HK-2 (cell line): Measurements from ENCODE around the gene USH1C.

Experiments used
- DNase-seq: peaks from one replicate; pipeline ENCODE4 v3.0.0-alpha.2; 2018; ENCODE audit not compliant: unreplicated experiment

The USH1C gene

DNA sequence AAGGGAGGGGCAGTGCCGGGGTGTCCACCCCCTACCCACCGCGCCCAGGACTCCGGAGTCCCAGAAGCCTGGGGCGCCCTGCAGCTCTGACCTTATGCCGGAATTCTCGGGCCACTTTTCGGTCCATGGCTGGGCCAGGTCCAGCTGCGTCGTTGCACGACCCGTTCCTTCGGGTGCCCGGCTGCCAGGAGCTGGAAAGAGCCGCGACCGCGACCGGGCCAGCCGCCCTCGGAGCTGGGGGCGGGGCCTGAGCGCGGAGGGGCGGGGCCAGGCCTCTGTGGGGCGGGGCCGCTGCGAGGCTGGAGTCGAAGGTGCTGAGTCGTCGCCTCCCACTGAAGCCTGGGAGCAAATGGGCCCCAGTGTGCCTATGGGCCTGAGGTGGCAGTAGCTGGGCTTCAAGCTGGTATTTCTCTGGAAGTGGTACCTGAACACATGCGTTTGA is at the start of gene USH1C:
TSS of gene USH1C (minus strand) at position 236 of the 442 bp plus-strand sequence. CDS start at position 127, 109 bp downstream.
- peak; percentile 40 for DNase-seq

DNA sequence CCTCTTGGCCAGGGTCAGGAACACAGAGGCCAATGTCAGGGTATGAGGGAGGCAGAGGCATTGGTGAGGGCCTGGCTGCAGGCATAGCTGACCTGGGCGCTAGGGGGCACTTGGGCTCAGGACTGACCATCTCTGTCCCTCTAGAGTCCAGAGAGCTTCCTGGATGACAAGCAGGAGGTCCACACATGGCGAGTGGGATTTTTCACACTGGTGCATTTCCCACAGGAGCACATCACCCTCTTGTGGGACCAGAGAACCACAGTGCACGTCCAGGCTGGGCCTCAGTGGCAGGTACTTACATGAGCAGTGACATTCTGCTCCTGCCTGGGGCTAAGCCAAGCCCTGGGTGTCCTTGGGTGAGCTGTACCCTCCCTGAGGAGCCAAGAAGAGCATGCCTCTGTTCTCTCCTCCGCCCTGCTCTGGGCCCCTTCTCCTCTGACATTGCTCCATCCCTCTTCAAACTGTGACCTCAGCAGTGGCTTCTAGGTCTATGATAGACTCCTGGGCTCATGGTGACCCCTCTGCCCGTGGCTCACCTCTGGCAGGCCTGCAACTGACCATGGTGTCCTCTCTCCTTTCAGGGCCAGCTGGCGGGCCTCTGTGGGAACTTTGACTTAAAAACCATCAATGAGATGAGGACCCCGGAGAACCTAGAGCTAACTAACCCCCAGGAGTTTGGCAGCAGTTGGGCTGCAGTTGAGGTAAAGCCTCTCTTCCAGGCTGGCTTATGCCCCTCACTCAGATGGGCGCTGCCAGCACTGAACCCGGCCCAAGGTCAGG is 49.4 kb upstream of the USH1C start:
- DNase-seq = no peak

DNA sequence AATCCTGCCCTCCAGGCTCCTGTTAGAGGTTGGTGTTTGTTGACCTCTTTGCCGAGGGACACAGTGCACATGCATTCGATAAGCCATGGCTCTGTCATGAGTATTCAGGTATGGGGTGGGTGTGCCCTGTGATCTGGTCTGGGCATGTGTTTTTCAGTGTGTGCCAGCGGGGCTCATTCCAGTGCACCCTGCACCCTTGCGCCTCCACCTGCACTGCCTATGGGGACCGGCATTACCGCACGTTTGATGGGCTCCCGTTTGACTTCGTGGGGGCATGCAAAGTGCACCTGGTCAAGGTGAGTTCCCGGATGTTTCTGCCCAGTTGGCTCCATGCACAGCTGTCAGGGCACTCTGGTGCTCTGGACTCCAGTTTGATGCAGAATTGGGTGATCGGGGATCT is 47.1 kb upstream of the USH1C start:
- DNase-seq = no peak

DNA sequence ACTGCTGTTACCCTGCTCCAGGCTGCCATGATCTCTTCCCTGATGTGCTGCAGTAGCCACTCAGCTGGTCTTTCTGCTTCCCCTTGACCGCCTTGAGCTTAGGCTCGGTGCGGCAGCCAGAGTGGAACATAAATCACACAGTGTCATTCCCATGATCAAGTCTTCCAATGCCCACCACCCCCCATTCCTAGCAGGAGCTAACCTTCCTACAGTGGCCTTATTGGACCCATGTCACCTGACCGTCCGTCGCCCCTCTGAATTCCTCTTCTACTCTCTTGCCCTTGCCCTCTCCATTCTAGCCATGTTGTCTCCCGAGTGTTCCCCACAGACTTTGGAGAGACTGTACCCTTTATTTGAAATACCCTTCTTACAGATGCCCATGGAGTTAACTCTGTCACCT is 46.2 kb upstream of the USH1C start:
- no peak for DNase-seq

DNA sequence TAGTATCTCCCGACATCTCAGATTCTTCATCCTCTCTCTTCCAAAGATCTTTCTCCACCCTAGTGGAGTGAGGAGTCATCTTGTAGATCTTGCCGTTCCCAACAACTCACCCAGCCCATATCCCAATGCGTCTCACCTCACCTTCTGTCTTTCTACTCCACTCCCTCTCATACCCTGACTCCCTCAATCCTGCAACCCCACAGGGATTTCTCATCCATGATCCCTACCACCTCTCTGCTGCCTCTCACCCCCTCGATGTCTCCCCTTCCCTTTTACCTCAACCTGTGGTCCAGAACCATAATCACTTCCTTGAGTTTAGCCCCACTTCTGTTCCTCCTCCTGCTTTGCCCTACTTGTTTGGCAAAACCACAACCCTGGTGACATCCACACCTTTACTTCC is 44.5 kb upstream of the USH1C start:
- DNase-seq = no peak

DNA sequence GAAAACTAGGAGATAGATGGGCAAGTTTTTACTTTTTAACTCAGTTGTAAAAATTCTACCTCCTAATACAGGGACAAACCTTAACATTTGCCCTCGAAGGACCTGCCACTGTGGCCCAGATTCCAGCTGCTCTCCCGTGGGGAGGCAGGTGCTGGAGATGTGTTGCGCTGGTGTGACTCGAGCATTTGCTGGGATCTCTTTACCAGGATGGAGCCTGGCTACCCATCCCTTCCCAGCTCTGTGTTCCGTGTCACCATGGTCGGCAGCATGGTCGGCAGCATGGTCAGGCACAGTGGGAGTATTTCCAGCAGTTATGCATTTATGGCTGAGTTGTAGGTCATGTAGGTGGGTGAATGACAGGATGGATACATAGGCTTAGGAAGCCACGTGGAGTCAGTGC is 44.0 kb upstream of the USH1C start:
- DNase-seq = no peak

DNA sequence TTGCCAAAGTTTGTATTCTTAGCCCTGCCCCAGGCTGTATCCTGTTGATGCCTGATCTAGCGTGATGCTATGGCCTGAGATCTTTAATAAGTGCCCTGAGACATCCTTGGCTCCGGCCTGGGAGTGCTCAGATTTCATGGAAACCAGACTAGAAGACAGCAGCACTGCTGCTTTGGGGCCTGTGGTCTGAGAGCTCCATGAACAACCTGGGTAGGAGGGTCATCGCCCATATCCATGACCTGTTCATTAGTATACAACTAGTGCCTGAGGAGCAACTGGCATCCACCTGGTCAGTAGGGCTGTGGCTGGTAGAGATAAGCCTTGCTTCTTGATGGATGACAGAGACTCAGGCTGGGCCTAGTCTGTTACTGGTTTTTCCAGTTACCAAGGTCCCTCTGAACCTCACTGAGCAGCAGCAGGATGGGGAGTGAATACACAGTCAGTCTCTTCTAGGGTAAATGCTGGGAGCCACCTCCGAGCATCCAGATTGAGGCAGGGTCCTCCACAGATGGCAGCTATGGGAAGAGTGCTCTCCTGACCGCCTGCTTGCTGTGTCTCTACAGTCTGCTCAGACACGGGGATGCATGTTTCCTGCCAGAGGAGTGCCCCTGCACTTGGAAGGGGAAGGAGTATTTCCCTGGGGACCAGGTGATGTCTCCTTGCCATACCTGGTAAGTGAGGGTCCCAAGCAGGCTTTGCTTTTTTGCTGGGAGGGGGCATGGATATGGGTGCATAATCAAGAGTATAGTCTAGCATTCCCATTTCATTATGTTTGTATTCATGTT is 41.9 kb upstream of the USH1C start:
- no peak for DNase-seq

DNA sequence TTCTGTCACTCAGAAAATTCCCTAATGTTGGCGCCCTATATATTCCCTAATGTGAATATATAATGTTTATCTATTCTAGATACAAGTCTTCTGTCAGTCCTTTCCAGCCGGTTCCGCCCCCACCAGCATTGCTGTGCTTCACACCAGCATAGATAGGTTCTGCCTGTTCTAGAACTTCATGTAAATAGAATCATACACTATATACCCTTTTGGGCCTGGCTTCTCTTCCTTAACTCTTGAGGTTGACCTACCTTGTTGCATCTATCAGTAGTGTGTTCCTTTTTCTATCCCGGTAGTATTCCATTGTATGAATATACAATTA is 37.5 kb upstream of the USH1C start:
- no peak for DNase-seq

DNA sequence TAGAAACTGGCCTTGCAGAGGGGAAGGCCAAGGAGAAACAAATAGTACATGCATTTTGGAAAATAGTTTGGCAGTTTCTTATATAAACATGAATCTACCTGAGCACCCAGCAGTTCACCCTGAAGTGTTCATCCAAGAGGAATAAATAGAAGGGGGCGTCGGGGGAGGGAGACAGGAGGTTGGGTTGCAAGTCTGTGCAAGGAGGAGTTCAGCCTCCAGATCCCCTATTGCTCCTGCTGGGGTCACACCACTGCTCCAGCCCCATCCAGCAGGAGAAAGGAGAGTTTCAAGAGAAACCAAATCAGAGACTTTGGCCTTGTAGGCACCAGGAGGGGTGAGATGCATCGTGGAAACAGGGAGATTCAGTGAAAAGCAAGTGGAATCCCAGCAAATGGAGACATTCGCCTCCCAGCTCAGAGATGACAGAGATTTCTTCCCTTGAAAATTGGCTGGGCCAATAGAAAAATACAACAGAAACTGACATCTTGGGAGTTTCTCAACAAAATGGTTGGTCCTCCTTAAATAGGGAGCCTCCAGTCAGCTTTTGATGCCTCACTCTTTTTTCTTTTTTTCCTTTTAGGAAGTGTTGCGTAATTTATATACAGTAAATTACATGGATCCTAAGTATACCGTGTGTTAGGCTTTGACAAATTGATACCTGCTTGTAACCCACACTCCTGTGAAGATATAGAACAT is 37.0 kb upstream of the USH1C start:
- no peak for DNase-seq

DNA sequence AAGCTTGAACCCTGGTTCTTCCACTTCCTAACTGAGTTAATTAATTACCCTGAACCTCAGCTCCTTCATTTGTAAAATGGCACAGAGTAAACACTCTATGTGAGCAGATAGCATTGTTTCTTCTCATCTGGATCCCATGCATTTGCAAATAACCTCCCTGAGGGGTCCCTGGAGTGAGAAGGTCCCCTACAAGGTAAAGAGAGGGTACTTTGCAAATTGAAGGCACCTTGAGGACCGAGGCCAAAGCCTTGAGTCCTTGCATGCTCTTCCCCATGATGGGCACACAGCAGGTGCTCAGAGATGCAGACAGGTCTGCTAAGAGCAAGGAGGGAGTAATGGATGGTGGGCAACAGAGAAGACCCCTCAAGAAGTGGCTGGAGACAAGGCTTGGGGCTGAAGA is 36.1 kb upstream of the USH1C start:
- DNase-seq = no peak

DNA sequence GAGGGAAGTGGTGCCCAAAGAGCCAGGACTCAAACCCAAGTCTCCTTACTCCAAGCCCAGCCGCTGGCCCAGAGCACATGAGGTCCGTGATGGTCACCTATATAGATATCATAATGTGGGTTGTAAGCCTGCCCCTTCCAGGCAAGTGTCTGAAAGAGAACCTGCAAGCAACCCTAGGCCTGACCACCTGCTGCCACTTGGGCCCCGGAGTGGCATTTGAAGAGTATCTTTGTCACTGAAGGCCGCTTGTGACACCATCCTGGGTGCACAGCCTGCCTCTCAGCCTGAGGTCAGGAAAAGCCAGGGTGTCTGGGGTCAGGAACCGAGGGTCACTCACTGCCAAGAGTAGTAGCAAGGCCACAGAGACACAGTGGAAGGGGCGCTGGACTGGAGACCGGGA is 35.2 kb upstream of the USH1C start:
- DNase-seq = no peak

DNA sequence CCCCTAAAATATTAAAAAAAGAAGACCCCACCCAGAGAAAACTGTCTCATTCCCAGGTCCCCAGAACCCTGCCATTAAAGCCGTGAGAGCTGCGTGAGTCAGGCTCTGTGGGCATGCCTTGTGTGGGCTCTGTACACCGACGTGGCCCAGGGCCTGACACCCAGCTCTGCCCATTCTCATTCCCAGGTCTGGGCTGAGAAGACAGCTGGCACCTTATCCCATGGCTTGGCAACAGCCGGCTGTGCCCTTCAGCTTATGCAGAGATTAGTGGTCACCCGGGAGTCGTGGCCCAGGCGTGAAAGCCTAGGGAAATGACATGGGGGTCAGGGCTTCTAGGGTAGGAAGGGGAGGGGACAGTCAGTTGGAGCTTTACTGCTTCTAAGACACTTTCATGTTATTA is 34.7 kb upstream of the USH1C start:
- no peak for DNase-seq

DNA sequence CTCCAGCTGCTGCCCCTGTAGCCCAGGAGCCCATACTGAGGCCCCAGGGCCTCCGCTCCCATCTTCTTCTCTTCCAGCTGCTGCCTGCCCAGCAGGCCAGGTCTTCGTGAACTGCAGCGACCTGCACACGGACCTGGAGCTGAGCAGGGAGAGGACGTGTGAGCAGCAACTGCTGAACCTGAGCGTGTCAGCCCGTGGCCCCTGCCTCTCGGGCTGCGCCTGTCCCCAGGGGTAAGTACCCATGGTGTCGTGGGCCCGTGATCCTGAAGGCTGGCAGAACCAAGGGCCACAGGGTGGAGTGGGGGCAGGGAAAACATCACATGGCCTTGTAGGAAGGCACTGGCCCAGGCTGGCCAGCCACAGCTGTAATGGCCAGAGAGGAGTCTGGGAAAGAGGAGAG is 34.1 kb upstream of the USH1C start:
- no peak for DNase-seq

DNA sequence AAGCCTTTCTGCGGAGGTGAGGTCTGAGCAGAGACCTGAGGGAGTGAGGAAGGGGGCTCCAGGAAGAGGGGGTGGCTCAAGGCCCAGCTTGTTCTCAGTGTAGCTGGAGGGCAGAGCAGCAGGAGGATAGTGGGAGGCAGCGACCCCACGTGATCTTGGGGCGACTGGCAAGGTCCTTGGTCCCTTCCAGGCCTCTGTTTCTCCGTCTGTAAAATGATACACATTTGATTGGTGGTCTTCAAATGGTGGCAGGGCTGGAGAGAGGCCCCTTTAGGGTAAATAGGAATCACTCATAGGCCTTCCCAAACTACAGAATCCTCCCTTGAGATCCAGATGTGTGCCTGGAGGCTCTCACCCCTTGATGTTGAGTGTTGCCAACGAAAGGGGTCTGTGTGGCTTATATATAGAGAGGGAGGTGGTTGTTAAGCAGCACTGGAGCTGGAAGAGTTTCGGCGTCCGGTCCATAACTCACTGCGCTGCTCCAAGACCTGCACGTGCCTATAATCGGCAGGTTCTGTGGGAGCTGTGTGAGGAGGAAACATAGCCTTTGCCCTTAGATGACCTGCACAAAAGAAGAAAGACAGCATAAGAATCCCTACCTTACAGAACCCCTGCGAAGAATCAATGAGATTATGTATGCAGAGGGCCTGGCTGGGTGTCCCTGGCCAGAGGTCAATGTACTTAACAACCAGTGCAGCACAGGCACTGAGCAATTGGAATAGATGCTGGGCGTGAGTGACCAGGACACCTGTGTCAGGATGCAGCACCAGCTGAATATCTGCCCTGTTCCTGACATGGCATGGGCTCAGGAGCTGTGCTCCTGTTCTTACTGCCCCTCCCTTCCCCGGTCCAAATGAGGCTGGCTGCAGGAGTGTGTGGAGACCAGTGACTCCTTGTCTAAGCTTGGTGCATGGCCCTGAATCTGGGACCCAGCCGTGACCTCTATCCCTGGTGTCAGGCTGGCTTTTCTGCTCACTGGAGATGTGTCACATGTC is 31.5 kb upstream of the USH1C start:
- no peak for DNase-seq

DNA sequence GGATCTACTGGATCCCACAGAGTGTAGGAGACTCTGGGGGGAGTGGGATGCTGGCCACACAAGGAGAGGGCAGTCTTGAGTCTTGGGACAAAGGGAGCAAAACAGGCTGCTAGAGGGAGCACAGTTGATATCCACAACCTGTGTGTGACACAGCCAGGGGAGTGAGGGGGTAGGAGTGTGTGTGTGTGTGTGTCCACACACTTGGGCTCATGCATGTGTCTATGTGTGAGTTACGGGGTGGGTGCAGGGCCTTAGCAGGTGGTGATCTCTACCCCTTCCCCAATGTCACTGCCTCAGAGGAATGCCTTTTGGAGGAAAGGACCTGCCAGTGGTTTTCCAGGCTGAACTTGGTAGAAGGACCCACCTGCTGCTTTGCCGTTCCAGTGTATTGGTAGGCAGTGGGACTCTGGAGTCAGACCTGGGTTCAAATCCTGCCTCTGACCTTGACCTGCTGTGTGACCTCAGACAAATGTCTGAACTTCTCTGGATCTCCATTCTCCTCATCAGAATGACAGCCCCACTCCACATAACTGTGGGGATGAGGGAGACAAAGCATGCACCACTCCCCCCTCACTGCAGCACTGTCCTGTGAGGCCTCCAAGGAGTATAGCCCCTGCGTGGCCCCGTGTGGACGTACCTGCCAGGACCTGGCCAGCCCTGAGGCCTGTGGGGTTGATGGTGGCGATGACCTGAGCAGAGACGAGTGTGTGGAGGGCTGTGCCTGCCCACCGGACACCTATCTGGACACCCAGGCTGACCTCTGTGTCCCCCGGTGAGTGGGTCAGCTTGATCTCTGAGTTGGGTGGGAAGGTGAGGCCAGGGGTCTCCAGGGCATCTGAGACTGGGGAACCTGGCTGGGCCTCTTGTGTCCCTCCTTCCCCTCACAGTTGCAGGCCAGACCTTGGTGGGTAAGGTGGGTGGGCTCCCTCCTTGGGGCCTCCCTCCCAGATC is 30.2 kb upstream of the USH1C start:
- no peak for DNase-seq

DNA sequence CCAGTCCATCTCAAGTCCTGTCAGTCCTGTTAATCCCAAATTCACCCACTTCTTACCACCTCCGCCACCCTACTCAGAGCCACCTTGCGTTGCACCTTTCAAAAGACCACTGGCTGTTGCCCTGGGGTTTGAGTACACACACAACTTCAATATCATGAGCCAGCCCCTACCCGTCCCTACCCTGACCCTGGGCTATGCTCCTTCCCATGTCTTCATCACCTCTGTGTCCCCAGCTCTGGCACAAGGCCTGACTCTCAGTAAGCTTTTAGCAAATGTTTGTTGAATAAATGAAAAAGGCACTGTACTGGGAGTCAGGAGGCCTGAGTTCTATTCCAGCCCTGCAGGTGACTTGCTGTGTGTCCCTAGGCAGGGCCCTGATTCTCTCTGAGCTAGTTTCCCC is 29.3 kb upstream of the USH1C start:
- DNase-seq = no peak

DNA sequence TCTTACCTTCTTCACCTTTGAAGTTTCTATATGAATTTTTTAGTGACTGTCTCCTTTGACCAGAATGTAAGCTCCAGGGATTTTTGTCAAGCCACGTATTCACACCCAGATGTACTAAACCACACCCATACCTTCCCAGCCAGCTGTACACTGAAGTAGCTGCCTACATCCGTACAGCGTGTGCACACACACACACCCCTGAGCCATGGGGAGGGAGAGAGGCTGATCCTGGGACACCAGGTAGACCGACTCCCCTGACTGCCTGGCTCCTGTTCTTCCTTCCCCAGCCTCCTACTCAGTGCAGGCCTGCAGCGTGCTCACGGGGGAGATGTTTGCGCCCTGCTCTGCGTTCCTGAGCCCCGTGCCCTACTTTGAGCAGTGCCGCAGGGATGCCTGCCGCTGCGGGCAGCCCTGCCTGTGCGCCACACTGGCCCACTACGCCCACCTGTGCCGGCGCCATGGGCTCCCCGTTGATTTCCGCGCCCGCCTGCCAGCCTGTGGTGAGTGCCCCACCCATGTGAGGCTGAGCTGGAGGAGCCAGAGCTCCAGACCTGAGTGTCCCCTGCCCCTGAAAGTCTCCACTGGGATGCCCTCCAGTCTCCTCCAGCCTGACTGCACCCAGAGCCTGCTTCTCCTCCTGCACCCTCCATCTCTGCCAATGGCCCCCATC is 28.7 kb upstream of the USH1C start:
- no peak for DNase-seq

DNA sequence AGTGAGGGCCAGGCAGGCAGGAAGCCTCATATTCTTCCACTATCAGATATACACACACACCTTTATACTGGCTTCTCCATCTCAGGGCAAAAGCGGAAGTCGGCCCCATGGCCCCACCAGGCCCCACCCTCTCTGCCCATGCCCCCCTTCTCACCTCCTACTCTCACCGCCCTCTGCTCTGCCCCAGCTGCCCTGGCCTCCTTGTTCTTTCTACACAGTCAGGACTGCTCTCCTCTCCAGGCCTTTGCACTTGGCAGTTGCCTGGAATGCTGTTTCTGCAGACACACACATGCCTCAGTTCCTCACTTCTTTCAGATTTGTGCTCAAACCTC is 28.1 kb upstream of the USH1C start:
- DNase-seq = no peak

DNA sequence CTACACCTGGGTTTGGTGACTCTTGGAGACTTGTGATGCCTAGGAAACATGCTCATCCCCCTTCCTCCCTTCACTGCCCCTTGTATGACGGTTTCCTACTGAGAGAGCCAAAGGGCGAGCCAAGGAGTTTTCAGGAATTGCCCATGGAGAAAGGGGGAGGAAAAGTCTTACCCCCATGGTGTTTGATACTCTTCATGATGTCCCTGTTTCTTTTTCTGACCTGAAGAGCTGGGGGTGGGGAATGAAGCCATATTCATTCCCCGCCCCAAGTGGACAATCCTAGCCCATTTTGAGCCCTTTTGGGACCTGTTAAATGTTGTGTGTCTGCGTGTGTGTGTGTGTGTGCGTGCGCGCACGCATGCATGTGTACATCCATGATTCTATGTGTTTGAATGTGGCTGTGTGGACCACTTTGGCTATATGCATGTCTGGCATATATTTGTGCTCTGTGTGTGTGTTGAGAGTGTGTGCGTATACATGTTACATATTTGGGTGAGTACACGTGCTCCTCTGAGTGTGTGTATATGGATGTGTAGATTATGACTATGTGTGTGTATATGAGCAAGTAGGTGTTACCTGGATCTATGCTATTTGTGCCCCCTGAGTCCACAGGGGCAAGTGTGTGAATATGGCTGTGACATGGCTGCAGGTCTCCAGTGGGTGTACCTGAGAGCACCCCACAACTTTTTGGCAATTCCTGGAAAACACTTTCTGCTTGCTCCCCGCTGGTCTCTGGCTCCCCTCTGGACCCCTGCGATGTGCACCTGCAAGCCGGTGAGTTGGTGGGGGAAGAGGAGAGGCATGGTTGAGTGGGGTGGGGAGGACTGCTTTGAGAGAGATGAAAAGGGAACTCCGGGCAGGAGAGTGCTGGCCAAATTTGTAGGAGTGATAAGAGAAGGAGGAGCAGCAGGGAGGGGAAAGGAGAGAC is 27.5 kb upstream of the USH1C start:
- DNase-seq = no peak
